K562 (cell line): ENCODE results near the gene FIGNL1. TPM values are rescaled to one million over a fixed set of nuclear protein-coding genes. Genes with fewer than 3 reads are reported as not detected.

Experiments
- NEUROD1 ChIP-seq: fragments of 150-350 bp; IDR thresholded peaks from 2 replicates; pipeline ENCODE4 v1.6.1; 2014; ENCODE audit warnings: borderline replicate concordance, low read length, low read depth; ENCODE audit not compliant: partially characterized antibody
- SRSF7 ChIP-seq: fragments of 200-400 bp; formaldehyde crosslinking; optimal IDR thresholded peaks from 2 replicates; pipeline ENCODE3; 2017; ENCODE audit warnings: mild to moderate bottlenecking, low read depth, low read length
- ZSCAN29 ChIP-seq: fragments of 450-650 bp; IDR thresholded peaks from 2 replicates; pipeline ENCODE4 v1.6.1; 2017
- polyA plus RNA-seq, 8 experiments: library from polyadenylated mRNA; depleted of rRNA in 4 of 8; stranded (reverse) in 5 of 8; unstranded in 3 of 8; fragments of >200 nt; fragmentation: Nextera tagmentation in 2 of 8; fragmentation: Illumina TruSeq in 1 of 8; extraction: Ambion mirVana in 2 of 8; extraction: Trizol in 1 of 8; gene quantifications; 2 replicates each; pipeline versions ENCODE4 v1.2.1 to v1.2.3, GENCODE V29; 2011 to 2014; ENCODE audit warnings: inconsistent platforms in 1 of 8, missing spikeins in 1 of 8
- total RNA-seq, 7 experiments: library from RNA; depleted of rRNA in 6 of 7; stranded (reverse); fragments of >200 nt in 6 of 7; fragmentation: Illumina TruSeq in 2 of 7; extraction: Trizol in 2 of 7; gene quantifications; 2 replicates each; pipeline versions ENCODE4 v1.2.1 to v1.2.3, GENCODE V29; 2011 to 2021; ENCODE audit warnings: low replicate concordance in 1 of 7
- TF ChIP-seq, protein P1 (sequence below): fragments of 250-450 bp; sonication (Bioruptor Pico); IDR thresholded peaks from 2 replicates; pipeline ENCODE4 v1.8.0; 2021; ENCODE audit warnings: mild to moderate bottlenecking, moderate library complexity
- TF ChIP-seq, protein P2 (sequence below), 2 experiments: fragments of 450-650 bp in 1 of 2; sonication (generic) in 1 of 2; formaldehyde crosslinking; conservative IDR thresholded peaks; 2 replicates each; pipeline versions ENCODE4 v1.4.0 to v1.8.1; 2020 to 2022; ENCODE audit warnings: mild to moderate bottlenecking in 1 of 2, missing genetic modification reagents in 1 of 2
- TF ChIP-seq, protein P3 (sequence below), 2 experiments: fragments of 450-650 bp in 1 of 2; sonication (generic) in 1 of 2; formaldehyde crosslinking in 1 of 2; IDR thresholded peaks in 1 of 2; conservative IDR thresholded peaks in 1 of 2; 2 replicates each; pipeline versions ENCODE4 v1.6.1 to v1.8.1; 2016 to 2023; ENCODE audit warnings: mild to moderate bottlenecking in 2 of 2, moderate library complexity in 2 of 2, inconsistent platforms in 1 of 2, missing genetic modification reagents in 1 of 2
- TF ChIP-seq, protein P4 (sequence below): fragments of 250-450 bp; sonication (Bioruptor Pico); IDR thresholded peaks from 2 replicates; pipeline ENCODE4 v1.4.0; 2020
- TF ChIP-seq, protein P5 (sequence below), 3 experiments: IDR thresholded peaks in 2 of 3; conservative IDR thresholded peaks in 1 of 3; 2 replicates each; pipeline ENCODE4 v1.5.1; 2011 to 2012; ENCODE audit warnings: low read length in 3 of 3, mild to moderate bottlenecking in 3 of 3, control low read depth in 2 of 3, improper control_type of control experiment in 1 of 3, inconsistent platforms in 1 of 3, low read depth in 1 of 3, mixed read lengths in 1 of 3, moderate library complexity in 1 of 3; ENCODE audit not compliant: insufficient read depth in 2 of 3
- TF ChIP-seq, protein P6 (sequence below): sonication (generic); formaldehyde crosslinking; IDR thresholded peaks from 2 replicates; pipeline ENCODE4 v1.8.1; 2023; ENCODE audit warnings: mild to moderate bottlenecking, missing genetic modification reagents

Gene FIGNL1
- total and polyA plus RNA-seq, 9 of the 15 experiments (the other 6 are each of a cell fraction or from before 2014, with no cell fraction given), result 15.5 to 48.3 (median 27.6) TPM

DNA sequence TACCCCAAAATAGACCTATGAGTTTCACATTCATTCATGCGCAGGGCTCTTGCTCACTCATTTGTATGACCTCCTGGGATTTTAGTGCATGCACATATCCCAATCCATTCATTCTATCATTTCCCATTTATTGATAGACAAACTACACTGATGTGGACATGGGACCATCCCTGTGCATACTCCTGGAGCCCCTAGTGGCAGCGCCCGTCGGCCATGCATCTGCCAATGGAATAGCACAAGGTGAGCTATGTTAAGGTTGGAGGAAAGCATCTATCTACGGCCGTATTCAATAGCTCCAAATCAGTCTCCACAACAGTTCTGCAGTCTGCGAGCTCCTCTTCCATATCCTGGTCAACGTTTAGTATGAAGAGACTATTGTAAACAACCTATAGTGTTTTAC is 31.7 kb upstream of the FIGNL1 start (continued):
- TF ChIP-seq NEUROD1 (no peak), SRSF7 (no peak), ZSCAN29 (no peak)
- TF ChIP-seq, protein P1, sequence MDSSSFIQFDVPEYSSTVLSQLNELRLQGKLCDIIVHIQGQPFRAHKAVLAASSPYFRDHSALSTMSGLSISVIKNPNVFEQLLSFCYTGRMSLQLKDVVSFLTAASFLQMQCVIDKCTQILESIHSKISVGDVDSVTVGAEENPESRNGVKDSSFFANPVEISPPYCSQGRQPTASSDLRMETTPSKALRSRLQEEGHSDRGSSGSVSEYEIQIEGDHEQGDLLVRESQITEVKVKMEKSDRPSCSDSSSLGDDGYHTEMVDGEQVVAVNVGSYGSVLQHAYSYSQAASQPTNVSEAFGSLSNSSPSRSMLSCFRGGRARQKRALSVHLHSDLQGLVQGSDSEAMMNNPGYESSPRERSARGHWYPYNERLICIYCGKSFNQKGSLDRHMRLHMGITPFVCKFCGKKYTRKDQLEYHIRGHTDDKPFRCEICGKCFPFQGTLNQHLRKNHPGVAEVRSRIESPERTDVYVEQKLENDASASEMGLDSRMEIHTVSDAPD (CRISPR knock-in tag), result no peak
- TF ChIP-seq, protein P2, sequence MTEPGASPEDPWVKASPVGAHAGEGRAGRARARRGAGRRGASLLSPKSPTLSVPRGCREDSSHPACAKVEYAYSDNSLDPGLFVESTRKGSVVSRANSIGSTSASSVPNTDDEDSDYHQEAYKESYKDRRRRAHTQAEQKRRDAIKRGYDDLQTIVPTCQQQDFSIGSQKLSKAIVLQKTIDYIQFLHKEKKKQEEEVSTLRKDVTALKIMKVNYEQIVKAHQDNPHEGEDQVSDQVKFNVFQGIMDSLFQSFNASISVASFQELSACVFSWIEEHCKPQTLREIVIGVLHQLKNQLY (CRISPR knock-in tag; conservative IDR thresholded peaks at IDR 0.05), result no peak
- TF ChIP-seq, protein P3, sequence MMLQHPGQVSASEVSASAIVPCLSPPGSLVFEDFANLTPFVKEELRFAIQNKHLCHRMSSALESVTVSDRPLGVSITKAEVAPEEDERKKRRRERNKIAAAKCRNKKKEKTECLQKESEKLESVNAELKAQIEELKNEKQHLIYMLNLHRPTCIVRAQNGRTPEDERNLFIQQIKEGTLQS (IDR thresholded peaks at IDR 0.05), result no peak
- TF ChIP-seq, protein P3 (CRISPR knock-in tag; conservative IDR thresholded peaks at IDR 0.05), result no peak
- TF ChIP-seq, protein P4, sequence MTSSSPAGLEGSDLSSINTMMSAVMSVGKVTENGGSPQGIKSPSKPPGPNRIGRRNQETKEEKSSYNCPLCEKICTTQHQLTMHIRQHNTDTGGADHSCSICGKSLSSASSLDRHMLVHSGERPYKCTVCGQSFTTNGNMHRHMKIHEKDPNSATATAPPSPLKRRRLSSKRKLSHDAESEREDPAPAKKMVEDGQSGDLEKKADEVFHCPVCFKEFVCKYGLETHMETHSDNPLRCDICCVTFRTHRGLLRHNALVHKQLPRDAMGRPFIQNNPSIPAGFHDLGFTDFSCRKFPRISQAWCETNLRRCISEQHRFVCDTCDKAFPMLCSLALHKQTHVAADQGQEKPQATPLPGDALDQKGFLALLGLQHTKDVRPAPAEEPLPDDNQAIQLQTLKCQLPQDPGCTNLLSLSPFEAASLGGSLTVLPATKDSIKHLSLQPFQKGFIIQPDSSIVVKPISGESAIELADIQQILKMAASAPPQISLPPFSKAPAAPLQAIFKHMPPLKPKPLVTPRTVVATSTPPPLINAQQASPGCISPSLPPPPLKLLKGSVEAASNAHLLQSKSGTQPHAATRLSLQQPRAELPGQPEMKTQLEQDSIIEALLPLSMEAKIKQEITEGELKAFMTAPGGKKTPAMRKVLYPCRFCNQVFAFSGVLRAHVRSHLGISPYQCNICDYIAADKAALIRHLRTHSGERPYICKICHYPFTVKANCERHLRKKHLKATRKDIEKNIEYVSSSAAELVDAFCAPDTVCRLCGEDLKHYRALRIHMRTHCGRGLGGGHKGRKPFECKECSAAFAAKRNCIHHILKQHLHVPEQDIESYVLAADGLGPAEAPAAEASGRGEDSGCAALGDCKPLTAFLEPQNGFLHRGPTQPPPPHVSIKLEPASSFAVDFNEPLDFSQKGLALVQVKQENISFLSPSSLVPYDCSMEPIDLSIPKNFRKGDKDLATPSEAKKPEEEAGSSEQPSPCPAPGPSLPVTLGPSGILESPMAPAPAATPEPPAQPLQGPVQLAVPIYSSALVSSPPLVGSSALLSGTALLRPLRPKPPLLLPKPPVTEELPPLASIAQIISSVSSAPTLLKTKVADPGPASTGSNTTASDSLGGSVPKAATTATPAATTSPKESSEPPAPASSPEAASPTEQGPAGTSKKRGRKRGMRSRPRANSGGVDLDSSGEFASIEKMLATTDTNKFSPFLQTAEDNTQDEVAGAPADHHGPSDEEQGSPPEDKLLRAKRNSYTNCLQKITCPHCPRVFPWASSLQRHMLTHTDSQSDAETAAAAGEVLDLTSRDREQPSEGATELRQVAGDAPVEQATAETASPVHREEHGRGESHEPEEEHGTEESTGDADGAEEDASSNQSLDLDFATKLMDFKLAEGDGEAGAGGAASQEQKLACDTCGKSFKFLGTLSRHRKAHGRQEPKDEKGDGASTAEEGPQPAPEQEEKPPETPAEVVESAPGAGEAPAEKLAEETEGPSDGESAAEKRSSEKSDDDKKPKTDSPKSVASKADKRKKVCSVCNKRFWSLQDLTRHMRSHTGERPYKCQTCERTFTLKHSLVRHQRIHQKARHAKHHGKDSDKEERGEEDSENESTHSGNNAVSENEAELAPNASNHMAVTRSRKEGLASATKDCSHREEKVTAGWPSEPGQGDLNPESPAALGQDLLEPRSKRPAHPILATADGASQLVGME, result no peak
- TF ChIP-seq, protein P5, sequence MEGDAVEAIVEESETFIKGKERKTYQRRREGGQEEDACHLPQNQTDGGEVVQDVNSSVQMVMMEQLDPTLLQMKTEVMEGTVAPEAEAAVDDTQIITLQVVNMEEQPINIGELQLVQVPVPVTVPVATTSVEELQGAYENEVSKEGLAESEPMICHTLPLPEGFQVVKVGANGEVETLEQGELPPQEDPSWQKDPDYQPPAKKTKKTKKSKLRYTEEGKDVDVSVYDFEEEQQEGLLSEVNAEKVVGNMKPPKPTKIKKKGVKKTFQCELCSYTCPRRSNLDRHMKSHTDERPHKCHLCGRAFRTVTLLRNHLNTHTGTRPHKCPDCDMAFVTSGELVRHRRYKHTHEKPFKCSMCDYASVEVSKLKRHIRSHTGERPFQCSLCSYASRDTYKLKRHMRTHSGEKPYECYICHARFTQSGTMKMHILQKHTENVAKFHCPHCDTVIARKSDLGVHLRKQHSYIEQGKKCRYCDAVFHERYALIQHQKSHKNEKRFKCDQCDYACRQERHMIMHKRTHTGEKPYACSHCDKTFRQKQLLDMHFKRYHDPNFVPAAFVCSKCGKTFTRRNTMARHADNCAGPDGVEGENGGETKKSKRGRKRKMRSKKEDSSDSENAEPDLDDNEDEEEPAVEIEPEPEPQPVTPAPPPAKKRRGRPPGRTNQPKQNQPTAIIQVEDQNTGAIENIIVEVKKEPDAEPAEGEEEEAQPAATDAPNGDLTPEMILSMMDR (IDR thresholded peaks at IDR 0.05 in 2 of 3, conservative IDR thresholded peaks at IDR 0.05 in 1 of 3; ENCODE audit: insufficient read depth in 2 of 3, low read depth in 1 of 3, low read length in 3 of 3), result peak in 2 of 3 experiments; percentile 19 to 40; a peak in 2 of 6 replicates
- TF ChIP-seq, protein P6, sequence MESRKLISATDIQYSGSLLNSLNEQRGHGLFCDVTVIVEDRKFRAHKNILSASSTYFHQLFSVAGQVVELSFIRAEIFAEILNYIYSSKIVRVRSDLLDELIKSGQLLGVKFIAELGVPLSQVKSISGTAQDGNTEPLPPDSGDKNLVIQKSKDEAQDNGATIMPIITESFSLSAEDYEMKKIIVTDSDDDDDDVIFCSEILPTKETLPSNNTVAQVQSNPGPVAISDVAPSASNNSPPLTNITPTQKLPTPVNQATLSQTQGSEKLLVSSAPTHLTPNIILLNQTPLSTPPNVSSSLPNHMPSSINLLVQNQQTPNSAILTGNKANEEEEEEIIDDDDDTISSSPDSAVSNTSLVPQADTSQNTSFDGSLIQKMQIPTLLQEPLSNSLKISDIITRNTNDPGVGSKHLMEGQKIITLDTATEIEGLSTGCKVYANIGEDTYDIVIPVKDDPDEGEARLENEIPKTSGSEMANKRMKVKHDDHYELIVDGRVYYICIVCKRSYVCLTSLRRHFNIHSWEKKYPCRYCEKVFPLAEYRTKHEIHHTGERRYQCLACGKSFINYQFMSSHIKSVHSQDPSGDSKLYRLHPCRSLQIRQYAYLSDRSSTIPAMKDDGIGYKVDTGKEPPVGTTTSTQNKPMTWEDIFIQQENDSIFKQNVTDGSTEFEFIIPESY (CRISPR knock-in tag), result peak; percentile 85
